Measurements from ENCODE around the gene CLIC6.

CLIC6 gene

DNA sequence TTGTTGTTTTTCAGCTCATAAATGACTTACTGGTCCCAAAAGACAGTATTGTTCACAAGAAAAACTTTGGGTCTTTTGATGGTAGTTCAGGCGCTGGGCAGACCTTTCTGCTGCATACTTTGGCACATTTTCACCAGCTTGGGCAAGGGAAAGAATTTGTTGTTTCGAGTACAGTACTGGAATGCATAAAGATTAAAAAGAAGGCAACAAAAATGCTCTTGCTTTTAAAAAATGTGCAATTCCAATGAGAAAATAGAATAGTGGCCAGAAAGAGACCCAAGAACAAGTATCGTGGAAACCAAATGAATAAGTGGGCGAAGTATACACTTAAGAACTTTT, 56.0 kb downstream of the CLIC6 start:
- TF ChIP-seq, protein P1, sequence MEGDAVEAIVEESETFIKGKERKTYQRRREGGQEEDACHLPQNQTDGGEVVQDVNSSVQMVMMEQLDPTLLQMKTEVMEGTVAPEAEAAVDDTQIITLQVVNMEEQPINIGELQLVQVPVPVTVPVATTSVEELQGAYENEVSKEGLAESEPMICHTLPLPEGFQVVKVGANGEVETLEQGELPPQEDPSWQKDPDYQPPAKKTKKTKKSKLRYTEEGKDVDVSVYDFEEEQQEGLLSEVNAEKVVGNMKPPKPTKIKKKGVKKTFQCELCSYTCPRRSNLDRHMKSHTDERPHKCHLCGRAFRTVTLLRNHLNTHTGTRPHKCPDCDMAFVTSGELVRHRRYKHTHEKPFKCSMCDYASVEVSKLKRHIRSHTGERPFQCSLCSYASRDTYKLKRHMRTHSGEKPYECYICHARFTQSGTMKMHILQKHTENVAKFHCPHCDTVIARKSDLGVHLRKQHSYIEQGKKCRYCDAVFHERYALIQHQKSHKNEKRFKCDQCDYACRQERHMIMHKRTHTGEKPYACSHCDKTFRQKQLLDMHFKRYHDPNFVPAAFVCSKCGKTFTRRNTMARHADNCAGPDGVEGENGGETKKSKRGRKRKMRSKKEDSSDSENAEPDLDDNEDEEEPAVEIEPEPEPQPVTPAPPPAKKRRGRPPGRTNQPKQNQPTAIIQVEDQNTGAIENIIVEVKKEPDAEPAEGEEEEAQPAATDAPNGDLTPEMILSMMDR (IDR thresholded peaks at IDR 0.05; ENCODE audit: low read depth, low read length, missing control alignments), result no peak
- no peaks in the 10 kb centered on the region for H3K27me3 ChIP-seq (replicated peaks)
- DNase-seq, result no peak

DNA sequence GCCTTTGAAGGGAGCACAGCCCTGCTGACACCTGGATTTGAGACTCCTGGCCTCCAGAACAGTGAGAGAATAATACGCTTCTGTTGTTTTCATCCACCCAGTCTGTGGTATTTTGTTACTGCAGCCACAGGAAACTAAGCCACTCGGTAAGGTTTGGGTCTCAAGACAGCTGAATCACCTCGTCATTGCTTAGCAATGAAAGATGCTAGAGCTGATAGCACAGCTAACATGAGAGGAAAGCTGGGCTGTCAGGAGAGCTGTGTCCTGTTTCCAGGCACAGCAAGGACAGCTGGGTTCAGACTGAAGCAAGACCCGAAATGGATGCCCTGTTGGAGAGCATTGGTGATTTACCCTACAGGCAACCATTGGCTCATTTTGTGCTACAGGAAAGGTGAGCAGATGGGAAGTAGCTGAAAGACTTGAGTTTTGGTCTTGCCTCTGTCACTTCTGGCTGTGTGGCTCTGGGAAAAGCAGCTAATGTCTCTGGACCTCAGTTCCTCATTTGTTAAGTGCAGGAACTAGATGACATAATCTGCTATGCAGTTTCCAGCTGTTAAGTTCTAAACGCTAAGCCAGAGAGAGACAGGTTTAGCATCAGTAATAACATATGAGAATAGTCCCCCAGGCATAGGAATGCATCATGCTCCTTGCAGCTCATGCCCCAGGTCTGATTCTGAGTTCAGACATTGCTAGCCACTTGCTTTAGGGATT, 58.0 kb downstream of the CLIC6 start:
- no peaks in the 10 kb centered on the region for H3K36me3 ChIP-seq (replicated peaks)
- in situ Hi-C loops (cut with HindIII; ENCODE audit: low pct_ligation_motif_present, low sequenced_read_pairs), result no loop called here
- TF ChIP-seq, protein P1 (IDR thresholded peaks at IDR 0.05; ENCODE audit: low read depth, low read length, missing control alignments), result no peak
- H3K4me3 ChIP-seq (ENCODE audit: low read depth, low read length), result no peak overlapping the region
- DNase-seq, result peak; percentile 16
- H3K27me3 ChIP-seq (replicated peaks), result no peaks in the 10 kb centered on the region
- no peak overlapping the region for H3K27ac ChIP-seq

More for the DNA sequence above, 56.0 kb downstream of the CLIC6 start:
- Histone ChIP-seq H3K4me3 (ENCODE audit: low read depth, low read length) (no peak overlapping the region), H3K36me3 (replicated peaks) (no peaks in the 10 kb centered on the region), H3K27ac (no peak overlapping the region)
- in situ Hi-C loops (cut with HindIII; ENCODE audit: low pct_ligation_motif_present, low sequenced_read_pairs), result no loop called here

DNA sequence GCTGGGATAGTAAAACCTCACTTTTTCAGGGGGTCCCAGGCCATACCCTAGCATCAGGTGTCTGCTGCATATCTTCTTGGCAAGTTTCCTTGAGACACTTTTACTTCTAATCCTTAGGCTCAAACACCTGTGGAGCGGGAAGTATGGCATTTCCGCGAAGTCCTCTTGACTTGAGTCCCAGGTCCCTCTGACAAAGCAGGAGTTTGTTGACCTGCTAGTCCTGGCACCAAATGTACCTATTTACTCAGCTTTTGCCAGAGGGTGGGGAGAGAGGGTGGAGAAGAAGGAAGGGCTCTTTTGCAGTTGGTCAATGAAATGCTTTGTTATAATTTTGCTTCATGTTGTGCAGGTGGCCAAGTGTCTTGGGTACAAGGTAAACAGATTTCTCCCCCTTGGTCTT, 59.7 kb downstream of the CLIC6 start:
- in situ Hi-C loops (cut with HindIII; ENCODE audit: low pct_ligation_motif_present, low sequenced_read_pairs), result no loop called here
- Histone ChIP-seq H3K4me3 (ENCODE audit: low read depth, low read length) (no peak overlapping the region), H3K27me3 (replicated peaks) (no peaks in the 10 kb centered on the region), H3K36me3 (replicated peaks) (no peaks in the 10 kb centered on the region), H3K27ac (no peak overlapping the region)
- TF ChIP-seq, protein P1 (IDR thresholded peaks at IDR 0.05; ENCODE audit: low read depth, low read length, missing control alignments), result no peak
- DNase-seq, result no peak

DNA sequence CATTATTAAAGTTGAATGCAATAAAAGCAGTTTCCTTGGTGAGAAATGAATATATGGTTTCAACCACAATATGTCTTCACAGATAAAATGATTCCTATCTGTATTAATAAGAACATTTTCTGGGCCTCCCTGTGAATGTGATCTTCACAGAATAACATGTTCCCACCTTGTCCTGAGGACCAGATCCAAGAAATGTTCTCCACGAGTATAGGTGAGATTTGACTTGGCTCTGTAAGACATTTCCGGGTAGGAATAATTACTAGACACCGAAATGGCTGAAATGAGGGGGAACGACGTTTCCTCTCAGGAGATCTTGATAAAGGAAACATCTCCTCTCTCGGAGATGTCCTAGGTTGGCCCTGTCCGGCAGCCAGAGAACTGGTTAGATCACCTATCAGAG, 61.4 kb downstream of the CLIC6 start:
- Histone ChIP-seq H3K27me3 (replicated peaks) (no peaks in the 10 kb centered on the region), H3K36me3 (replicated peaks) (no peaks in the 10 kb centered on the region), H3K4me3 (ENCODE audit: low read depth, low read length) (no peak overlapping the region), H3K27ac (no peak overlapping the region)
- in situ Hi-C loops (cut with HindIII; ENCODE audit: low pct_ligation_motif_present, low sequenced_read_pairs), result no loop called here
- TF ChIP-seq, protein P1 (IDR thresholded peaks at IDR 0.05; ENCODE audit: low read depth, low read length, missing control alignments), result no peak
- DNase-seq, result no peak

DNA sequence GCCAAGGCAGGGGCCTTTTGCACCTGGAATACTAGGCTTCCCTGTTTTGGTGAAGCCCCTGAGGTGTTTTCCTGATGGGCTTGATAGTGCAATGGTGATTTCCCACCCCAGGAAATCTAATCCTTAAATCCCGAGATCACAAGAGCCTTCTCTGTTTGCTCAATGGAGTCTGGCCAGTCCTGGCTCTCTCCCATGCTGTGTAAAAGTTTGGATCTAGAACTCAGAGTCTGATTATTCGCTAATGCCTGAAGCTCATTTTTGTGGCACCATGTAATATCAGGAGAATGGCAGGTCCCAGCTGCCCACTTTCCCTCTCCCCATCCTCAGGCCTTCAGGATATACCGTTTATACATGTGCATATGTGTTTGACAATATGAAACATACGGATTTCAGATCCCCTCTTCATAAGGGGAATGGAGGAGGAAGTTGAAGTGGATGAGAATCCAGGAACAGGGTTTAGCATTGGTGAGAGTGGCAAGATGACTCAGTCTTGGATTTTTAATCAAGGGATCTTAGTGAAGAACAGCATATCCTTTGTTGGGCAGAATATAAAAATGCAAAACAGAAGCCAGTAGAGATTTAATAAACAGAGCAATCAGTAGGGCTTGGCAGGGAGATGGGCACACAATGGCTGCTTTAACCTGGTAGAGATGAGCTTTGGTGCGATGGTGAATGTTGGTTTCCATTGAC, 62.1 kb downstream of the CLIC6 start:
- Histone ChIP-seq H3K4me3 (ENCODE audit: low read depth, low read length) (no peak overlapping the region), H3K27me3 (replicated peaks) (no peaks in the 10 kb centered on the region), H3K36me3 (replicated peaks) (no peaks in the 10 kb centered on the region), H3K27ac (no peak overlapping the region)
- DNase-seq, result no peak
- in situ Hi-C loops (cut with HindIII; ENCODE audit: low pct_ligation_motif_present, low sequenced_read_pairs), result no loop called here
- TF ChIP-seq, protein P1 (IDR thresholded peaks at IDR 0.05; ENCODE audit: low read depth, low read length, missing control alignments), result no peak

Data from brain microvascular endothelial cell (primary cell).